ENCODE results near the gene GNAO1. TPM values are rescaled to one million over a fixed set of nuclear protein-coding genes. Genes with fewer than 3 reads are reported as not detected.

GNAO1 gene
- total RNA-seq, 1 donor from 2014 or later, result not detected

DNA sequence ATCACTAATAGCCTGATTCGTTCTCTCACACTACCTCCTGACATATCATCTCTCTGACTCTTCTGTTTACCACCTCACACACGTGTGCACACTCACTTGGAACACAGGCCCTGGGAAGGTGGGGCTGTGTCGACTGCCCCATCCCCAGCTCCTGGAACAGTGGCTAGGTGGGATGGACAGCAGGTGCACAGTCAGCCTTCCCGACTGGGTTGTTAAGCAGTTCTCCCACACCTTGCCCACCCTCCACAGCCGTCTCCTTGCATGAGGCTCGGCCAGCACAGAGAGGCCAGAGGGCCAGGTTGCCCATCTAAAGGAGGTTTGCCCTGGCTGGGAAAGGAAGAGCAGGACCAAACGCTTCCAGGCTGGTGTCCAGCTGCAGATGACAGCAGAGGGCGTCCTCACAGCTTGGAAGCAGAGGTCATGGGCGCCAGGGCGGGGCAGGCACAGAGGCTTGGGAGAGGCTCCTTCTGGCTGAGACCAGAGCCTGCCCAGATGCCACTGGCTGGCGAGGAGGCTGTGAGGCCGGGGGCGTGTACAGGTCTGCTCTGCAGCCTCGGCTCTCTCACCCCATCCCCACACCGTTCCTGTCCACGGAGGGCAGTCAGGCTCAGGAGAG, 141.3 kb downstream of the GNAO1 start:
- no peaks in the 10 kb centered on the region for H3K27me3 ChIP-seq (ENCODE audit: control insufficient read depth, insufficient read depth, low read length)
- TF ChIP-seq, protein P1, sequence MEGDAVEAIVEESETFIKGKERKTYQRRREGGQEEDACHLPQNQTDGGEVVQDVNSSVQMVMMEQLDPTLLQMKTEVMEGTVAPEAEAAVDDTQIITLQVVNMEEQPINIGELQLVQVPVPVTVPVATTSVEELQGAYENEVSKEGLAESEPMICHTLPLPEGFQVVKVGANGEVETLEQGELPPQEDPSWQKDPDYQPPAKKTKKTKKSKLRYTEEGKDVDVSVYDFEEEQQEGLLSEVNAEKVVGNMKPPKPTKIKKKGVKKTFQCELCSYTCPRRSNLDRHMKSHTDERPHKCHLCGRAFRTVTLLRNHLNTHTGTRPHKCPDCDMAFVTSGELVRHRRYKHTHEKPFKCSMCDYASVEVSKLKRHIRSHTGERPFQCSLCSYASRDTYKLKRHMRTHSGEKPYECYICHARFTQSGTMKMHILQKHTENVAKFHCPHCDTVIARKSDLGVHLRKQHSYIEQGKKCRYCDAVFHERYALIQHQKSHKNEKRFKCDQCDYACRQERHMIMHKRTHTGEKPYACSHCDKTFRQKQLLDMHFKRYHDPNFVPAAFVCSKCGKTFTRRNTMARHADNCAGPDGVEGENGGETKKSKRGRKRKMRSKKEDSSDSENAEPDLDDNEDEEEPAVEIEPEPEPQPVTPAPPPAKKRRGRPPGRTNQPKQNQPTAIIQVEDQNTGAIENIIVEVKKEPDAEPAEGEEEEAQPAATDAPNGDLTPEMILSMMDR (IDR thresholded peaks at IDR 0.05; ENCODE audit: insufficient read depth, low read length, severe bottlenecking), result peak; percentile 27
- FAIRE-seq (no peak), DNase-seq (ENCODE audit: low read depth) (no peak)
- H3K36me3 ChIP-seq (ENCODE audit: control insufficient read depth, insufficient read depth, low read length), result no peaks in the 10 kb centered on the region
- no peak overlapping the region for H3K4me3 ChIP-seq (ENCODE audit: low read depth, low read length)

GRCh38 chr16:56334761-56335160, 143.5 kb downstream of the GNAO1 start:
- peak; percentile 78 for DNase-seq (ENCODE audit: low read depth)
- TF ChIP-seq, protein P1 (IDR thresholded peaks at IDR 0.05; ENCODE audit: insufficient read depth, low read length, severe bottlenecking), result no peak
- Histone ChIP-seq H3K36me3 (ENCODE audit: control insufficient read depth, insufficient read depth, low read length) (no peaks in the 10 kb centered on the region), H3K27me3 (ENCODE audit: control insufficient read depth, insufficient read depth, low read length) (no peaks in the 10 kb centered on the region), H3K4me3 (ENCODE audit: low read depth, low read length) (no peak overlapping the region)
- FAIRE-seq, result no peak

DNA sequence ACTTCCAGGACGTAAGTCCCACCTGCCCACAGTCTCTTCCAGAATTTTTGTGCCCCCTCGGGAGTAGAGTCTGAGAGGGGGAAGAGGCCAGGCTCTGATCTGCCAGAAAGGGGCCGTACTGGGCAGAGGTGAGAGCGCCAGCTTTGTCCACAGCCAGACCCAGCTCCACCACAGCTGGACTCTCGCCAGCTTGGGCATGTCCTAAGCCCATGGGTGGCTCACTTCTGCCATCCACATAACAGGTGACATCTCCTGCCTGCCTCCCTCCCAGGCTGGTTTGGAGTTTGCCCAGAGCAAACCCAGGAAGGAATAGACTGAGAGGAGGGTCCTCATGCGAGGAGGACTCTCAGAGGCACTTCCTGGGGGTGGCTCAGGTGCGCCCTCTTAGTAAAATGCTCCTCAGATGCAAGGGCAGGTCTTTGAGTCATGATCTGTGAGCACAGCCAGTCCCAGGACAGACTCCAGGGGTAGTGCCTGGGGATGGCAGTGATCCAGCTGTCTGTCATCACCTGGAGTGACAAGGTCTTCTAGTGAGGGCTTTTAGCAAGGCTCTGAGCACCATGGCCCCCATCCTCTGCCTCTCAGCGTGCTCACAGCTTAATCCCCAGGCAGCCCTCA, 144.9 kb downstream of the GNAO1 start:
- DNase-seq (ENCODE audit: low read depth) (peak; percentile 74), FAIRE-seq (peak; percentile 58)
- Histone ChIP-seq H3K36me3 (ENCODE audit: control insufficient read depth, insufficient read depth, low read length) (no peaks in the 10 kb centered on the region), H3K27me3 (ENCODE audit: control insufficient read depth, insufficient read depth, low read length) (no peaks in the 10 kb centered on the region), H3K4me3 (ENCODE audit: low read depth, low read length) (no peak overlapping the region)
- TF ChIP-seq, protein P1 (IDR thresholded peaks at IDR 0.05; ENCODE audit: insufficient read depth, low read length, severe bottlenecking), result peak; percentile 18

- H3K36me3 ChIP-seq (ENCODE audit: control insufficient read depth, insufficient read depth, low read length), result no peaks in the 10 kb centered on the region
- DNase-seq (ENCODE audit: low read depth) (no peak), FAIRE-seq (no peak)
- H3K27me3 ChIP-seq (ENCODE audit: control insufficient read depth, insufficient read depth, low read length), result no peaks in the 10 kb centered on the region
- TF ChIP-seq, protein P1 (IDR thresholded peaks at IDR 0.05; ENCODE audit: insufficient read depth, low read length, severe bottlenecking), result no peak
- no peak overlapping the region for H3K4me3 ChIP-seq (ENCODE audit: low read depth, low read length)
These were observed 145.4 kb downstream of the GNAO1 start for GRCh38 chr16:56336711-56337110.

- H3K4me3 ChIP-seq (ENCODE audit: low read depth, low read length), result no peak overlapping the region
- FAIRE-seq (no peak), DNase-seq (ENCODE audit: low read depth) (no peak)
- no peaks in the 10 kb centered on the region for H3K36me3 ChIP-seq (ENCODE audit: control insufficient read depth, insufficient read depth, low read length)
- TF ChIP-seq, protein P1 (IDR thresholded peaks at IDR 0.05; ENCODE audit: insufficient read depth, low read length, severe bottlenecking), result no peak
- no peaks in the 10 kb centered on the region for H3K27me3 ChIP-seq (ENCODE audit: control insufficient read depth, insufficient read depth, low read length)
These were observed 146.0 kb downstream of the GNAO1 start for GRCh38 chr16:56337131-56337857.

Data from bronchial epithelial cell (primary cell).